Natural killer cell (primary cell): ENCODE data around the gene FRMD3. TPM values are rescaled to one million over a fixed set of nuclear protein-coding genes. Genes with fewer than 3 reads are reported as not detected.

Experiments used
- ATAC-seq, 3 donors: fragments of 150-1000 bp in 2 of 3; fragments of 200-7000 bp in 1 of 3; cut with Tn5 transposase; 1 replicate in 1 of 3; 2 replicates in 2 of 3; pipeline ENCODE4 v1.10.0; 2021; ENCODE audit warnings: mild to moderate bottlenecking in 2 of 3, moderate library complexity in 2 of 3
- DNase-seq, 2 donors: peaks; one replicate each; pipeline versions ENCODE4 v3.0.0 to v3.0.0-alpha.2; 2013 to 2021; ENCODE audit warnings: mixed read lengths in 1 of 2
- H3K27ac ChIP-seq: one replicate; pipeline ENCODE4 v1.5.1; 2013; ENCODE audit warnings: mild to moderate bottlenecking, low read length
- H3K27me3 ChIP-seq: one replicate; pipeline ENCODE4 v1.6.1; 2013; ENCODE audit warnings: low read length; ENCODE audit not compliant: control insufficient read depth, insufficient read depth
- H3K36me3 ChIP-seq: one replicate; pipeline ENCODE4 v1.6.1; 2013; ENCODE audit warnings: low read length; ENCODE audit not compliant: control insufficient read depth, insufficient read depth
- H3K4me1 ChIP-seq: one replicate; pipeline ENCODE4 v1.6.1; 2013; ENCODE audit warnings: low read length; ENCODE audit not compliant: control insufficient read depth, insufficient read depth
- H3K4me3 ChIP-seq: one replicate; pipeline ENCODE4 v1.5.1; 2013; ENCODE audit warnings: low read length
- H3K9me3 ChIP-seq: one replicate; pipeline ENCODE4 v1.6.1; 2013; ENCODE audit warnings: low read length; ENCODE audit not compliant: control insufficient read depth, insufficient read depth
- H3K27ac Mint-ChIP-seq, 2 donors: one replicate each; pipeline ENCODE4 v1.8.0; 2022; ENCODE audit warnings: mild to moderate bottlenecking in 2 of 2, mixed read lengths in 2 of 2, moderate library complexity in 1 of 2
- H3K27me3 Mint-ChIP-seq, 2 donors: one replicate each; pipeline ENCODE4 v1.8.0; 2022; ENCODE audit warnings: low read depth in 2 of 2, mixed read lengths in 2 of 2
- H3K36me3 Mint-ChIP-seq: one replicate; pipeline ENCODE4 v1.8.0; 2022; ENCODE audit warnings: mixed read lengths
- H3K4me1 Mint-ChIP-seq, 2 donors: one replicate each; pipeline ENCODE4 v1.8.0; 2022; ENCODE audit warnings: mixed read lengths in 2 of 2
- H3K4me3 Mint-ChIP-seq: one replicate; pipeline ENCODE4 v1.8.0; 2022; ENCODE audit warnings: mild to moderate bottlenecking, moderate library complexity, mixed read lengths
- H3K9me3 Mint-ChIP-seq, 2 donors: one replicate each; pipeline ENCODE4 v1.8.0; 2022; ENCODE audit warnings: mixed read lengths in 2 of 2
- CTCF ChIP-seq: fragments of 200-600 bp; IDR thresholded peaks from one replicate; pipeline ENCODE4 v1.8.0; 2022; ENCODE audit warnings: antibody characterized with exemption
- WGBS: methylation state at CpG from one replicate; pipeline ENCODE4 v1.1.7; 2013; ENCODE audit warnings: missing lambda C conversion rate; ENCODE audit not compliant: insufficient coverage; 5-methylcytosine and 5-hydroxymethylcytosine counted together
- intact Hi-C: fragments of 100-400 bp; cut with micrococcal nuclease; formaldehyde crosslinking; loops from one replicate; pipeline ENCODE4 v1.14.2; 2022
- total RNA-seq, 4 donors: library from RNA; stranded (reverse); fragments of 120-200 nt in 1 of 4; gene quantifications; one replicate each; pipeline versions ENCODE4 v1.2.3 to v1.2.4, GENCODE V29; 2013 to 2022

Gene FRMD3
- total RNA-seq, 3 donors from 2014 or later (not counting 1 experiment from before 2014, with no cell fraction given): 1.2 to 2.4 (median 2.1) TPM

- Histone ChIP-seq H3K27ac (no peak overlapping the region), H3K36me3 (no peaks in the 10 kb centered on the region), H3K27me3 (no peaks in the 10 kb centered on the region), H3K4me3 (no peak overlapping the region), H3K4me1 (no peaks in the 10 kb centered on the region), H3K9me3 (no peaks in the 10 kb centered on the region)
- no peak for TF ChIP-seq CTCF
- Mint-ChIP-seq H3K4me1 (no peaks in the 10 kb centered on the region), H3K36me3 (no peaks in the 10 kb centered on the region), H3K9me3 (peaks cover 5 to 7% of the 10 kb centered on the region in 2 donors), H3K27me3 (peaks cover 0 to 10% of the 10 kb centered on the region in 2 donors), H3K27ac (no peak overlapping the region), H3K4me3 (no peak overlapping the region)
- DNase-seq (no peak), ATAC-seq (no peak)
- WGBS: 89% methylated on average over 4 of the region's 4 CpGs
- intact Hi-C loops: no loop called here
Measured at GRCh38 chr9:83413367-83413766, 124.8 kb downstream of the FRMD3 start.

GRCh38 chr9:83410701-83411100 is 127.5 kb downstream of the FRMD3 start:
- Histone ChIP-seq H3K9me3 (no peaks in the 10 kb centered on the region), H3K4me1 (no peaks in the 10 kb centered on the region), H3K36me3 (no peaks in the 10 kb centered on the region), H3K27me3 (no peaks in the 10 kb centered on the region), H3K27ac (no peak overlapping the region), H3K4me3 (no peak overlapping the region)
- Mint-ChIP-seq H3K4me3 (no peak overlapping the region), H3K9me3 (peaks cover 3% of the 10 kb centered on the region in 2 donors), H3K27ac (no peak overlapping the region), H3K4me1 (no peaks in the 10 kb centered on the region), H3K36me3 (no peaks in the 10 kb centered on the region), H3K27me3 (peaks cover 0 to 5% of the 10 kb centered on the region in 2 donors)
- TF ChIP-seq CTCF: no peak
- 98% methylated on average over 5 of the region's 5 CpGs for WGBS
- no peak for DNase-seq
- intact Hi-C loops: no loop called here
- ATAC-seq: no peak

- Mint-ChIP-seq H3K27me3 (peaks cover 0 to 5% of the 10 kb centered on the region in 2 donors), H3K9me3 (peaks cover 3% of the 10 kb centered on the region in 2 donors), H3K27ac (no peak overlapping the region), H3K4me1 (no peaks in the 10 kb centered on the region), H3K36me3 (no peaks in the 10 kb centered on the region), H3K4me3 (no peak overlapping the region)
- DNase-seq: no peak
- Histone ChIP-seq H3K36me3 (no peaks in the 10 kb centered on the region), H3K4me3 (no peak overlapping the region), H3K27me3 (no peaks in the 10 kb centered on the region), H3K4me1 (no peaks in the 10 kb centered on the region), H3K9me3 (no peaks in the 10 kb centered on the region), H3K27ac (no peak overlapping the region)
- ATAC-seq: no peak
- WGBS: 92% methylated on average over 3 of the region's 3 CpGs
- intact Hi-C loops: no loop called here
- TF ChIP-seq CTCF: no peak
Measured at GRCh38 chr9:83406921-83407320, 131.3 kb downstream of the FRMD3 start.

- no peak overlapping the region for H3K27ac Mint-ChIP-seq
- WGBS: 92% methylated on average over 4 of the region's 4 CpGs
- no peak for ATAC-seq
- H3K9me3 Mint-ChIP-seq: peaks cover 3% of the 10 kb centered on the region in 2 donors
- no peak for TF ChIP-seq CTCF
- H3K27ac ChIP-seq: no peak overlapping the region
- intact Hi-C loops: no loop called here
- no peak overlapping the region for H3K4me3 ChIP-seq
- H3K4me1 ChIP-seq: no peaks in the 10 kb centered on the region
- H3K27me3 ChIP-seq: no peaks in the 10 kb centered on the region
- no peaks in the 10 kb centered on the region for H3K36me3 Mint-ChIP-seq
- H3K9me3 ChIP-seq: no peaks in the 10 kb centered on the region
- H3K4me3 Mint-ChIP-seq: no peak overlapping the region
- H3K27me3 Mint-ChIP-seq: peaks cover 0 to 5% of the 10 kb centered on the region in 2 donors
- no peaks in the 10 kb centered on the region for H3K4me1 Mint-ChIP-seq
- no peaks in the 10 kb centered on the region for H3K36me3 ChIP-seq
- no peak for DNase-seq
Measured at GRCh38 chr9:83405759-83406158, 132.4 kb downstream of the FRMD3 start.
